ENCODE data around the gene NEURL1. TPM values are rescaled to one million over a fixed set of nuclear protein-coding genes. Genes with fewer than 3 reads are reported as not detected.
"Not testable (repeated sequence)": the region's sequence is repeated elsewhere in the genome, so short reads cannot be mapped to it uniquely, and the experiment has no call there.

The NEURL1 gene
- total RNA-seq, 1 donor, result not detected

- not testable (repeated sequence) for H3K79me2 ChIP-seq (ENCODE audit: insufficient read depth, low read length); H2AFZ ChIP-seq (ENCODE audit: low read length); H3K27ac ChIP-seq (ENCODE audit: low read depth, low read length); H3K4me2 ChIP-seq (ENCODE audit: insufficient read depth, low read length); H4K20me1 ChIP-seq (ENCODE audit: insufficient read depth, low read length); H3K9me3 ChIP-seq (ENCODE audit: low read depth, low read length); H3K27me3 ChIP-seq (ENCODE audit: insufficient read depth, low read length); H3K4me3 ChIP-seq (ENCODE audit: insufficient read depth, low read length)
- peaks cover 64% of the 10 kb centered on the region for H3K36me3 ChIP-seq (ENCODE audit: insufficient read depth, low read length)
- peaks cover 17% of the 10 kb centered on the region for H3K4me1 ChIP-seq (ENCODE audit: insufficient read depth, low read length)
- DNase-seq (ENCODE audit: insufficient read length, low spot score, missing footprints), result peak; percentile 8
Measured at GRCh38 chr10:103608056-103608455, 114.6 kb downstream of the NEURL1 start.

DNA sequence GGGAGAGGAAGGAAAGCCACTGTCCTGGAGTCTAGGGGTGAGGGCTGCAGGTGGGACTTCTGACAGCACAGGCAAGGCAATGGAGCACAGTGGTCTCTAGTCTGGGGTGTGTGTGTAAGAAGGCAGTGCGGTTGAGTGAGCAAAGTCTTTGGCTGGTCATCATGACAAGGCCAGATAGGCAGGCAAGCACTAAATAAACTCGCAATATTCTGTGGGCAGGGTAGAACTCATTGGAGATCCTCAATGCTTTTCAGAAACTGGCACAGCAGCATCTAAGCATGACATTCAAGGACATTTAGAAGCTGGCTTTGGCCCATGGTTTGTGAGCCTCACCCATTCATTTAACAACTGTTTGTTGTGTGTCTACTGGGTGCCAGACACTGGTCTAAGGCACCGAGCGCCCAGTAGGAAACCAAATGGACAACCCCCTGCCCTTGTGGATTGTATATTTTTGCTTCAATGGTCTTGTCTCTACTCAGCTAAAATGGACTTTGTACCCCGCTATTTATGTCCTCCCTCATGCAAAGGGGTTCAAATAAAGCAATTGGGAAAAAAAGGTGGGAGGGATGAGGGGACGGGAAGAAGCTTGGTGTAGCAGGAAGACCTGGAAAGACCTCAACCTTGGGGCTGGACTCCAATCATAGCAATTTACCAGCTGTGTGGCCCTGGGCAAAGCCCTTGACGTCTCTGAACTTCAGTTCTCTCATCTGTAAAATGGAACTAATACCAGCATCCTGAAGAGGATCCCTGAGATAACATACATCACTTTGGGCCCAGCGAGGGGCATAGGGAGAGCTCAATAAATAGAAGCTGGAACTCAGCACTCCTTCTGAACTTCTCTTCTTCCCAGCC, 116.0 kb downstream of the NEURL1 start:
- Histone ChIP-seq H3K9me3 (ENCODE audit: low read depth, low read length) (no peaks in the 10 kb centered on the region), H3K4me2 (ENCODE audit: insufficient read depth, low read length) (no peak overlapping the region), H4K20me1 (ENCODE audit: insufficient read depth, low read length) (peaks cover 3% of the 10 kb centered on the region), H3K4me3 (ENCODE audit: insufficient read depth, low read length) (no peak overlapping the region), H2AFZ (ENCODE audit: low read length) (no peak overlapping the region), H3K4me1 (ENCODE audit: insufficient read depth, low read length) (peaks cover 19% of the 10 kb centered on the region), H3K27ac (ENCODE audit: low read depth, low read length) (no peak overlapping the region), H3K79me2 (ENCODE audit: insufficient read depth, low read length) (no peaks in the 10 kb centered on the region), H3K27me3 (ENCODE audit: insufficient read depth, low read length) (no peaks in the 10 kb centered on the region), H3K36me3 (ENCODE audit: insufficient read depth, low read length) (peaks cover 60% of the 10 kb centered on the region)
- DNase-seq (ENCODE audit: insufficient read length, low spot score, missing footprints), result peak; percentile 30
- TF ChIP-seq, protein P1, sequence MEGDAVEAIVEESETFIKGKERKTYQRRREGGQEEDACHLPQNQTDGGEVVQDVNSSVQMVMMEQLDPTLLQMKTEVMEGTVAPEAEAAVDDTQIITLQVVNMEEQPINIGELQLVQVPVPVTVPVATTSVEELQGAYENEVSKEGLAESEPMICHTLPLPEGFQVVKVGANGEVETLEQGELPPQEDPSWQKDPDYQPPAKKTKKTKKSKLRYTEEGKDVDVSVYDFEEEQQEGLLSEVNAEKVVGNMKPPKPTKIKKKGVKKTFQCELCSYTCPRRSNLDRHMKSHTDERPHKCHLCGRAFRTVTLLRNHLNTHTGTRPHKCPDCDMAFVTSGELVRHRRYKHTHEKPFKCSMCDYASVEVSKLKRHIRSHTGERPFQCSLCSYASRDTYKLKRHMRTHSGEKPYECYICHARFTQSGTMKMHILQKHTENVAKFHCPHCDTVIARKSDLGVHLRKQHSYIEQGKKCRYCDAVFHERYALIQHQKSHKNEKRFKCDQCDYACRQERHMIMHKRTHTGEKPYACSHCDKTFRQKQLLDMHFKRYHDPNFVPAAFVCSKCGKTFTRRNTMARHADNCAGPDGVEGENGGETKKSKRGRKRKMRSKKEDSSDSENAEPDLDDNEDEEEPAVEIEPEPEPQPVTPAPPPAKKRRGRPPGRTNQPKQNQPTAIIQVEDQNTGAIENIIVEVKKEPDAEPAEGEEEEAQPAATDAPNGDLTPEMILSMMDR (IDR thresholded peaks at IDR 0.05; ENCODE audit: extremely low read depth, low read depth, low read length), result no peak

GRCh38 chr10:103610083-103610472, 116.6 kb downstream of the NEURL1 start:
- Histone ChIP-seq H3K79me2 (ENCODE audit: insufficient read depth, low read length) (no peaks in the 10 kb centered on the region), H3K27me3 (ENCODE audit: insufficient read depth, low read length) (no peaks in the 10 kb centered on the region), H4K20me1 (ENCODE audit: insufficient read depth, low read length) (no peaks in the 10 kb centered on the region), H3K36me3 (ENCODE audit: insufficient read depth, low read length) (peaks cover 57% of the 10 kb centered on the region), H3K4me1 (ENCODE audit: insufficient read depth, low read length) (peaks cover 25% of the 10 kb centered on the region), H2AFZ (ENCODE audit: low read length) (no peak overlapping the region), H3K4me2 (ENCODE audit: insufficient read depth, low read length) (no peak overlapping the region), H3K27ac (ENCODE audit: low read depth, low read length) (no peak overlapping the region), H3K9me3 (ENCODE audit: low read depth, low read length) (no peaks in the 10 kb centered on the region), H3K4me3 (ENCODE audit: insufficient read depth, low read length) (no peak overlapping the region)
- DNase-seq (ENCODE audit: insufficient read length, low spot score, missing footprints), result peak; percentile 34
- TF ChIP-seq, protein P1 (IDR thresholded peaks at IDR 0.05; ENCODE audit: extremely low read depth, low read depth, low read length), result no peak

GRCh38 chr10:103610921-103611511, 117.5 kb downstream of the NEURL1 start:
- Histone ChIP-seq H3K36me3 (ENCODE audit: insufficient read depth, low read length) (peaks cover 54% of the 10 kb centered on the region), H3K27me3 (ENCODE audit: insufficient read depth, low read length) (no peaks in the 10 kb centered on the region), H3K4me3 (ENCODE audit: insufficient read depth, low read length) (no peak overlapping the region), H2AFZ (ENCODE audit: low read length) (no peak overlapping the region), H3K79me2 (ENCODE audit: insufficient read depth, low read length) (no peaks in the 10 kb centered on the region), H3K27ac (ENCODE audit: low read depth, low read length) (peak overlapping the region; percentile 15), H3K9me3 (ENCODE audit: low read depth, low read length) (no peaks in the 10 kb centered on the region), H3K4me1 (ENCODE audit: insufficient read depth, low read length) (peaks cover 28% of the 10 kb centered on the region), H4K20me1 (ENCODE audit: insufficient read depth, low read length) (no peaks in the 10 kb centered on the region), H3K4me2 (ENCODE audit: insufficient read depth, low read length) (no peak overlapping the region)
- peak; percentile 43 for DNase-seq (ENCODE audit: insufficient read length, low spot score, missing footprints)
- TF ChIP-seq, protein P1 (IDR thresholded peaks at IDR 0.05; ENCODE audit: extremely low read depth, low read depth, low read length), result no peak

Data from osteoblast (primary cell).